ENCODE results near the gene RAB11FIP3. TPM values are rescaled to one million over a fixed set of nuclear protein-coding genes. Genes with fewer than 3 reads are reported as not detected.

RAB11FIP3 gene
- total and polyA plus RNA-seq, 10 of the 15 experiments (the other 5 are each of a cell fraction or from before 2014, with no cell fraction given), result 1.2 to 27.3 (median 7.7) TPM

GRCh38 chr16:561957-562938 is 136.8 kb downstream of the RAB11FIP3 start (continued):
- TF ChIP-seq ZNF592 (IDR thresholded peaks at IDR 0.05) (no peak), SMC3 (IDR thresholded peaks at IDR 0.05; ENCODE audit: borderline replicate concordance, low read length) (no peak), NFYA (IDR thresholded peaks at IDR 0.05; ENCODE audit: borderline replicate concordance, low read depth, low read length) (no peak), CHD1 (IDR thresholded peaks at IDR 0.05; ENCODE audit: low read depth, low read length) (no peak), CEBPZ (IDR thresholded peaks at IDR 0.05; ENCODE audit: low read depth, low read length) (no peak)
